HG02970 (cell line): Measurements from ENCODE around the gene WLS.

ENCODE experiments used
- ATAC-seq: cut with Tn5 transposase; IDR thresholded peaks from one replicate; pipeline ENCODE4 v1.9.1; 2021; ENCODE audit warnings: mild to moderate bottlenecking, moderate library complexity, moderate number of reproducible peaks; ENCODE audit not compliant: unreplicated experiment, low FRiP score

The WLS gene

DNA sequence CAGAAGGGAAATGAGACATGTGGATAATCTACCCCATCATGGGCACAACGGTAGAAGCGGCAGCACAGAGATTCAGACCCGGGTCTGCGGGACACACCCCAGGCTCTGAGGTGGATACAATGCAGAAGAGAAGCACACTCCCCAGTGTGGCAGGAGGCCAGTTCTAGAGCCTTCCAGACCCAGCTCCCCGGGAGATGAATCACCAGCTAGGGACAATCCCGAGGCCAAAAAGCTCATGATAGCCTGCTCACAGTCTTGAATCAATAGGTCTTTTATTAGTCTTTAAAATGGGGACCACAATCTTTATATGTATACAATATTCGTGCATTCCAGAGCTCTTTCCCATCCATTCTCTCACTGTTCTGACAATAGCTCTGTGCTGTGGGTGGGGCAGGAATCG lies 124.6 kb downstream of the WLS start:
- no peak for ATAC-seq

DNA sequence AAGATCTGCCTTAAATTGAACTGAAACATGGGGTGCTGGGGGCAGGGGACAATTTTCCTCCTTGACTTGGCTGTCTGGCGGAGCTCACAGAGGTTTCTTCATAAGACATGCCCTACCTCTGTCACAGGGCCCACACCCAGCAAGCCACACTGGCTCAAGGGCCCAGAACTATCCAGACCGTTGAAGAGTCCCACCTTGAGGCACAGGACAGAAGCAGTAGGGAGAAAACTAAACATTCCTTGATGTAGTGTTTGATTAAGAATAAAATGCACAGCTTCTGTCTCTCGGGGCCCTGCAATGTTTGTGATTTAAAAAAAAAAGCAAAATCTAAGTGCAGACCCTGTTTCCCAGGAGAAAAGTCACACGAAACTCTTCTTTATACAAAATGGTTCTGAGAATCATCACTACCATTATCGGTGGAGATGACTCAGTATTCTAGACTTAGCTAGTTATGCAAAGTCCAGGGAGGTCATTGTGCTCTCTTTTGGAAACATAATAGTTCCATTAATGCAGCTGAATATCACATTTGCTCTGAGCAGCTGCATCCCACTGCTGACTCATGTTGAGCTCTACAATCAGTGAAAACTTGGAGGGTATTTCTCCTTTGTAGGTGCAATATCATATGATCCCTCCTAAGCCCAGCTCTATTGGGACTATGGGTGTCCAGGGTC lies 128.3 kb downstream of the WLS start:
- ATAC-seq: no peak

DNA sequence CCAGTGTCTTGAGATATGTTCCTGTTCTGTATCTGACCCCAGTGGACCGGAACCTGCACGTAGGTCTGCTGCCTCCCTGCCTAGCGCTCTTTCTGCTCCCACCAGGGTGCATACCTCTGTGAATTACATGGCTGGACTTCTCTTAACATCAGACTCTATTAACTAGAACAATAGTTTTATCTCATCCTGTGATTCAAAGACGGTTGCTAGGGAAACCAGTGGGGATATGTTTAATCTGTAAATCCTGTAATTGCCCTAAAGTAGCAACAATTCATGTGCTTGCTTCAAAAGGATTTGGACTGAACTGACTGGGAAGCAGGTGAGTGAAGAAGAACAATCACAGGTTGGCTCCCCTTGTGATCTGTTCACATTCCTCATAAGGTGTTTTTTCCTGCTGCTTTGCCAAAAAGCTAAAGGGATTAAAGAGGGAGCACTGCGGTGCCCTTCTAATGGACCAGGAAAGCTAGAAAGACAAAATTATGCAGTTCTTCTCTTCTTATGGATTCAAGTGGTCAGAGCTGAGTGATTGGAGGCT lies 129.2 kb downstream of the WLS start:
- no peak for ATAC-seq

DNA sequence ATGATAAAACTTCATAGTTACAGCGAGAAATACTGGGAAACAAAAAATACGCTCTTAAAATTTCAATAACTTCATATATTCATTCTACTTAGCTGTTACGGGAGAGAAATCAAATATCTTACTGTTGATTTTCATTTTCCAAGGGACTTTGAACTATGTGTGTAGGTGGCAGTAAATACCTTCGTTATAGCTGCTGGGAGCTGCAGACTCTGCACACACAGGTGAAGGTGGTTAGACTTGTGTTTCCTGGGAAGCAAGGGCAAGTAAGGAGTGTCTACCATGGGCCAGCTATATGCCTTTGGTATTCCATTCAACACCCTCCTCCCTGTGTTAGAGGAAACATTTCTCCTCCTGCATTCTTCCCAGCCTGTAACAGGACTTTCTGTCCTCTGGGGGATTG lies 130.5 kb downstream of the WLS start:
- no peak for ATAC-seq

DNA sequence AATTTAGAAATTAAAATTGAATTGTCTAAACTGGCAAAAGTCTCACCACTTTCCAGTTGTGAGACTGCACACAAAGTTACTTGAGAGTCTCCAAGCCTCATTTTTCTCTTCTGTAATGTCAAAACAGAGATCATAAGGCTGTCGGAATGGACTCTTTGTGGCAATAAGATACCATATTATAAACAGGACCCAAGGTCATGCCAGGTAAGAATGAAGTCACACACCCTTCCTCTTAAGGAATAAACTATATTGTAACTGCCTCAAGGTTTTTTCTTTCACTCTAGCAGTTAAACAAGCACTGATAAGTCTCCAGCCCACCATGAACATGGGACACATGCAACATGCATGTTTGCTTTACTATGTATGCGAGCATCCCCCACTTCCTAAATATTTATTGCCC lies 131.8 kb downstream of the WLS start:
- ATAC-seq: no peak

DNA sequence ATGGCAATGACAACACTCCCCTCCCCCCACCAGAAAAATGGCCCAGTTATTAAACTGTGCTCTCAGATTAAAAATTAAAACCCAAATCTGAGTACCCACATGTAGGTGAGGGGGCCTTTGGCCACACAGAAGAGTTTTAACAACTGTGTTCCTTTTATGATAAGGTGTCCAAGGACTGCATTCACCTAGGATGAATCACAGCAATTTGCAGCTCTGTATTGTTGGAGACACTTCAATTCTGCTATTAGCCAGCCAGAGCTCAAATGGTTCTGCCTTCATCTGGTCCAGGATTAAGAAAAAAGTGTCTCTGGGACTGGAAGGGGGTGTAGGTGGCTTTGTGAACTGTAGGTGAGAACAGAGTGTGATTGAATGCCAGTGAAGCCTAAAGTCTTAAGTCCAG lies 138.6 kb downstream of the WLS start:
- ATAC-seq: no peak

DNA sequence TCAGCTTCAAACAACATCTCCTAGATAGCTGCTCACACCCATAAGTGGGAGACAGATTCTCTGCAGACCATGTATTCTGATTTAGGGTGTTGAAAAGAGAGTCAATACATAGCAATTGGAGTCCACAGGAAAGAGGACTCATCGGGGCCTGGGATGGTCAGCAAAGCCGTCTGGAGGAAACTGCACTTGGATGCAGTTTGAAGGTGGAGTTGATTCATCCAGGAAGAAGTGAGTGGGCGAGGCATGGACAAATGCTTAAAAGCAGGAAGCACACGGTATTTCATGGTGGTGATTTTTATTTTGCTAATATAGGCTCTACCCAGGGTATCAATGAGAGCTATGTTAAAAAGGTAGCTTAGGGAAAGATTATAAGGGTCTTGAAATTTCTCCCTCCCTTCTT lies 145.1 kb downstream of the WLS start:
- no peak for ATAC-seq

DNA sequence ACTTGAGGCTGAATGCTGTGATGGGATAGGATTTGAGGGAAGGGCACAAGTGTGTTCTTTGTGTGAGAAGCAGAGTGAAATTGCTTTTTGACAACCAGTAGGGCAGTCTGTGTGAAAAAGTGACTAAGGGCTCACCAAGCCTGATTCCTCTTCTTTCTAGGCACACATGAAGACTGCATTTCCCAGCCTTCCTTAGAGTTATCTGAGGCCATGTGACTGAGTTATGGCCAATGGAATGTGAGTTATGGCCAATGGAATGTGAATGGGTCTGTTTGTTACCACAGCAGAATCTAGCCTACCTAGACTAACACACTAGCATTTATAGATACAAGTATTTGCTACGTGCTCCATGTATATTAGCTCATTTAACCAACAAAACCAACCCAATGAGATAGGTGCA lies 146.6 kb downstream of the WLS start:
- no peak for ATAC-seq

DNA sequence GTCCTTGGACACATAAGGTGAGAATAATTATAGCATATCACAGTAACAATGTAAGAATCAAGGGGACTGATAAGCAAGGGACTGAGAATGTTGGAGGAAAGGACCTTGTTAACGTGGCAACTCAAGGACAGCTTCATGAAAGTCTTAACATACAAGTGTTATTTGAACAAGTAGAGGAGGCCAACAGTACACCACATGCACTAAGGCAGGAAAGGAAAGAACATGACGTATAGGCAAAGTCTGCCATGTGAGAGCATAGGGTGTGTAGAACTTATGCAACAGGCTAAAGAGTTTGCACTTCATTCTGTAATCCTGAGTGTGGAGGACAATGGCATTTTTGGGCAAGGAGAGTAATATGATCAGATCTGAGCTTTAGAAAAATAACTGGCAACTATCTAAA lies 148.6 kb downstream of the WLS start:
- ATAC-seq: no peak

DNA sequence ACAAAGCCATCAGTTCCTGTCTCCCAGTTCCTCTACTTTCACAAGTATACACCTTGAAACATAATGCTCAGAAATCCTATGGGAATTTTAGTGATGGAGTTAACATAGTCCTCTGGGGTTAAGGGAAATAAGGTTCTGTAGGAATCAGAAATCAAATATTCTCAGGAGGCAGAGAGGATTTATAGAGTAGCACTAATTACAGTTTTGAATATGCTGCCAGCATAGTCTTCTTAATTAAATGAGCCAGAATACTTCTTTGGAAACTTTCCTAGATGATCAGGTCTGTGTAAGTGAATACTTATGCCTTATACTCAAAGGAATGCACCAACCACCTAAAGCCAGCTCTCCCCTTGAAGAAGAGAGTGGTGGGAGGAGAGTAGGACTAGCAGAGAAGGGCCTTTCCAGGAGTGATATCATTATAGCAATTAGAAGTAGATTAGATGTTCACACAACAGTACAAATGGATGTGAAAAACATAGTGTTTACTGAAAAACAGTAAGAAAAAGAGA lies 150.5 kb downstream of the WLS start:
- ATAC-seq: no peak

DNA sequence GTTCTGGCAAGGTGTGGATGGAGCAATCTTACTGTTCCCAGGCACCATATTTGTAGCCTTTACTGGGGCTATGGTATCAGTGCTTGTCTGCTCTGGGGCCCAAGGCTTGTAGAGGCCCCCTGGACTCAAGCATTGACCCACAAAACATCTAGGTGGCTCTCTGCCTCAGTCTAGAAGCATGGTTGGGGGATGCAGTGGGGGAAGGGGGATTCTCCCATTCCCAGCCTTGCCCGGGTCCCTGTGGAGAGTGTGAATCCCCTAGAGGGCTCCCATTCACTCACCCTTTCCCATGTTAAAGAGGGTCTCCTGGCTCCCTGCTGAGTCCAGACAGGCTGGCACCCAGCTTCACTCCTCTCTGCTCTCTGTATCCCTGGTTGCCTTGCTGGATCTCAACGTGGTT lies 153.7 kb downstream of the WLS start:
- ATAC-seq: no peak
